Right lobe of liver (tissue), 6 donors: ENCODE data around the gene KRT76. TPM values are rescaled to one million over a fixed set of nuclear protein-coding genes. Genes with fewer than 3 reads are reported as not detected.
"Not testable (repeated sequence)": the region's sequence is repeated elsewhere in the genome, so short reads cannot be mapped to it uniquely, and the experiment has no call there.

Experiments used
- ATAC-seq, 4 donors: fragments of 200-7000 bp; cut with Tn5 transposase; one replicate each; pipeline ENCODE4 v1.9.1; 2020; ENCODE audit warnings: mild to moderate bottlenecking in 4 of 4, moderate library complexity in 4 of 4
- DNase-seq, 3 donors: peaks; one replicate each; pipeline ENCODE4 v3.0.0-alpha.2; 2020
- H3K27ac ChIP-seq, 3 donors: fragments of 200-600 bp; one replicate each; pipeline ENCODE4 v1.8.0; 2022
- H3K27me3 ChIP-seq, 2 donors: fragments of 200-600 bp; one replicate each; pipeline ENCODE4 v1.8.0; 2022
- H3K36me3 ChIP-seq, 4 donors: fragments of 200-600 bp; sonication (generic) in 1 of 4; one replicate each; pipeline versions ENCODE4 v1.5.1 to v1.8.0; 2017 to 2022; ENCODE audit warnings: control low read depth in 1 of 4
- H3K4me1 ChIP-seq, 4 donors: fragments of 200-600 bp; sonication (generic) in 1 of 4; one replicate each; pipeline versions ENCODE4 v1.5.1 to v1.8.0; 2017 to 2022; ENCODE audit warnings: control low read depth in 1 of 4
- H3K4me3 ChIP-seq, 3 donors: fragments of 200-600 bp; one replicate each; pipeline ENCODE4 v1.8.0; 2022
- H3K9me3 ChIP-seq, 4 donors: fragments of 200-600 bp; sonication (generic) in 1 of 4; one replicate each; pipeline versions ENCODE4 v1.5.1 to v1.8.0; 2017 to 2022; ENCODE audit warnings: control low read depth in 1 of 4
- CTCF ChIP-seq, 4 donors: fragments of 200-600 bp in 3 of 4; fragments of 450-650 bp in 1 of 4; IDR thresholded peaks; one replicate each; pipeline versions ENCODE4 v1.5.1 to v1.8.0; 2016 to 2022; ENCODE audit warnings: antibody characterized with exemption in 4 of 4, mild to moderate bottlenecking in 2 of 4
- POLR2A ChIP-seq: fragments of 450-650 bp; IDR thresholded peaks from one replicate; pipeline ENCODE4 v1.6.1; 2017; ENCODE audit warnings: antibody characterized with exemption, mild to moderate bottlenecking
- WGBS: methylation state at CpG from one replicate; pipeline ENCODE4 v1.1.6; 2018; ENCODE audit warnings: low coverage, low lambda C conversion rate; ENCODE audit not compliant: insufficient coverage; ENCODE audit errors: missing lambda C conversion rate; 5-methylcytosine and 5-hydroxymethylcytosine counted together
- intact Hi-C, 2 donors: fragments of 100-400 bp; cut with DNase I; formaldehyde crosslinking; loops; one replicate each; pipeline versions ENCODE4 v1.11.2 to v1.14.1; 2022
- total RNA-seq, 6 experiments: library from RNA; depleted of rRNA in 2 of 6; stranded (reverse); fragments of >200 nt in 2 of 6; fragmentation: NEBNext Ultra II Directional in 3 of 6; extraction: Animal tissue kit (Norgen Biotek cat#: 25700) in 3 of 6; gene quantifications; one replicate each; pipeline versions ENCODE4 v1.1.0 to v1.2.4, GENCODE V29; 2016 to 2023
- donor health status: DM: no; HTN: yes; CAD: no.
- donor health status: DM: no; HTN: no; CAD: no.
- donor health status: DM: no; HTN: no; CAD: no.
- donor health status: DM: no; HTN: yes; CAD: no.
- donor health status: DM: no; HTN: yes; CAD: no.

KRT76 gene
- total RNA-seq, 6 experiments from 2014 or later: not detected

GRCh38 chr12:52763036-52763659, 14.0 kb downstream of the KRT76 start:
- H3K4me1 ChIP-seq: no peaks in the 10 kb centered on the region
- H3K27ac ChIP-seq: no peak overlapping the region
- no peak for ATAC-seq
- no peaks in the 10 kb centered on the region for H3K27me3 ChIP-seq
- H3K4me3 ChIP-seq: no peak overlapping the region
- no peaks in the 10 kb centered on the region for H3K36me3 ChIP-seq
- WGBS: 47% methylated on average over 6 of the region's 9 CpGs
- no peak for DNase-seq
- TF ChIP-seq POLR2A (no peak), CTCF (IDR thresholded peaks at IDR 0.05) (no peak)
- intact Hi-C loops: no loop called here
- no peaks in the 10 kb centered on the region for H3K9me3 ChIP-seq

GRCh38 chr12:52761802-52762201, 15.3 kb downstream of the KRT76 start:
- intact Hi-C loops: no loop called here
- TF ChIP-seq POLR2A: no peak
- TF ChIP-seq CTCF (IDR thresholded peaks at IDR 0.05): no peak
- no peaks in the 10 kb centered on the region for H3K9me3 ChIP-seq
- H3K27me3 ChIP-seq: no peaks in the 10 kb centered on the region
- ATAC-seq (no peak), DNase-seq (no peak)
- no peaks in the 10 kb centered on the region for H3K36me3 ChIP-seq
- H3K27ac ChIP-seq: no peak overlapping the region
- 40% methylated on average over 2 of the region's 2 CpGs for WGBS
- H3K4me1 ChIP-seq: no peaks in the 10 kb centered on the region
- H3K4me3 ChIP-seq: no peak overlapping the region

GRCh38 chr12:52761218-52761617, 15.9 kb downstream of the KRT76 start:
- H3K9me3 ChIP-seq, H3K27me3 ChIP-seq, H3K36me3 ChIP-seq, H3K4me1 ChIP-seq, ATAC-seq, H3K27ac ChIP-seq, DNase-seq, intact Hi-C loops, H3K4me3 ChIP-seq: not testable (repeated sequence)
- WGBS: 79% methylated on average over 8 of the region's 8 CpGs

- ATAC-seq (no peak), DNase-seq (no peak)
- Histone ChIP-seq H3K36me3 (no peaks in the 10 kb centered on the region), H3K4me1 (no peaks in the 10 kb centered on the region), H3K27me3 (no peaks in the 10 kb centered on the region), H3K27ac (no peak overlapping the region), H3K9me3 (no peaks in the 10 kb centered on the region), H3K4me3 (no peak overlapping the region)
- intact Hi-C loops: no loop called here
- no peak for TF ChIP-seq CTCF (IDR thresholded peaks at IDR 0.05)
- TF ChIP-seq POLR2A: no peak
Observed at GRCh38 chr12:52760623-52761022, 16.5 kb downstream of the KRT76 start.

- 26% methylated on average over 2 of the region's 2 CpGs for WGBS
- ATAC-seq: no peak
- Histone ChIP-seq H3K36me3 (no peaks in the 10 kb centered on the region), H3K27me3 (no peaks in the 10 kb centered on the region), H3K9me3 (no peaks in the 10 kb centered on the region), H3K27ac (no peak overlapping the region), H3K4me3 (no peak overlapping the region), H3K4me1 (no peaks in the 10 kb centered on the region)
- no peak for DNase-seq
- no peak for TF ChIP-seq POLR2A
- TF ChIP-seq CTCF (IDR thresholded peaks at IDR 0.05): no peak
- intact Hi-C loops: no loop called here
Observed at GRCh38 chr12:52759695-52760094, 17.4 kb downstream of the KRT76 start.
